Right ventricle myocardium superior (tissue), 1 donor: ENCODE results near the gene PLEKHA1. TPM values are rescaled to one million over a fixed set of nuclear protein-coding genes. Genes with fewer than 3 reads are reported as not detected.

Experiments used
- ATAC-seq: fragments of 200-7000 bp; cut with Tn5 transposase; one replicate; pipeline ENCODE4 v1.9.1; 2020; ENCODE audit warnings: mild to moderate bottlenecking; ENCODE audit not compliant: poor library complexity
- DNase-seq: peaks from one replicate; pipeline ENCODE4 v3.0.0-alpha.2; 2020
- intact Hi-C: fragments of 100-400 bp; cut with DNase I; formaldehyde crosslinking; loops from one replicate; pipeline ENCODE4 v1.11.2; 2022
- total RNA-seq: library from RNA; stranded (reverse); fragmentation: NEBNext Ultra II Directional; extraction: Animal tissue kit (Norgen Biotek cat#: 25700); gene quantifications from one replicate; pipeline ENCODE4 v1.2.1, GENCODE V29; 2021
- donor health status: DM: no; HTN: yes; CAD: no; lungs with severe emphysema.

PLEKHA1 gene
- total RNA-seq, 1 donor from 2014 or later = 74.4 TPM

DNA sequence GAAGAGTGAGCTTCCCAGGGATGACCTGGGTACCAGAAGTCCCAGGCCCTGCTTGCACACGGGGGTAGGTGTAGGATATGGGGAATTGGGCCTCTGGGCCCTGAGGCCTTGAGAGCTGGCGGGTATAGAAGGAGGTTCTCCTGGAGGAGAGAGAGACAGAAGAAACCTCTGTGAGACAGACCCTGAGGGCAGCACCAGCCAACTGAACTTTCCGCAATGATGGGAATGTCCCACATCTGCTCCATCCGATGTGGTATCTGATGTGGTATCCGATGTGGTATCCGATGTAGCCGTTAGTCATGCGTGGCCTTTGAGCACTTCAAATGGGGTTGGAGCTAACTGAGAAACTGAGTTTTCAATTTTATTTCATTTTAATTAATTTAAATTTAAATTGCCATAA is 30.6 kb upstream of the PLEKHA1 start:
- ATAC-seq (no peak), DNase-seq (no peak)
- intact Hi-C loops = loop anchor here (5.0 kb wide), 1 partner anchor 88 kb away; no protein-coding TSS in a partner anchor

DNA sequence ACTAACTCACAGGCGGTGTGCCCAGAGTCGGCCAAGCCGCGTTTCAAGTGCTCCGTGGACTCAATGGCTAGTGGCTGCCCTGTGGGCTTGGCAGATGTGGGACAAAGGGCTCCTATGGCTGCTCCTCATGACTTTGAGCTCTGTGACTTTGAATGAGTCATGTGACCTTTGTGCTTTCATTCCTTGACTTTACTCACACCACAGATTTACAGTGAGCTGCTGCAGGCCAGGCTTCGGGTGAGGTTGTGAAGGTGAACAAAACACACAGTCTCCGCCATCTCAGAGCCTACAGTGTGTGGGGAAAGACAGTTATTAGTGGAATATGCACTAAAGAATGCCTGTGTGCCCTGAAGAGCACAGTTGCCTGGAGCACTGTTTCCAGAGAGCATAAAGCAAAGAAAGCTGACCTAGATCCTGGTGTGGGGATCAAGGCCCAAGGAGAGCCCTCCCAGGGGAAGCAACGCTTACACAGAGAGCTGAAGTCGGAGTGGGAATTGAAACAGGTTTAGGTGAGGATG is 29.7 kb upstream of the PLEKHA1 start:
- ATAC-seq = peak; percentile 16

DNA sequence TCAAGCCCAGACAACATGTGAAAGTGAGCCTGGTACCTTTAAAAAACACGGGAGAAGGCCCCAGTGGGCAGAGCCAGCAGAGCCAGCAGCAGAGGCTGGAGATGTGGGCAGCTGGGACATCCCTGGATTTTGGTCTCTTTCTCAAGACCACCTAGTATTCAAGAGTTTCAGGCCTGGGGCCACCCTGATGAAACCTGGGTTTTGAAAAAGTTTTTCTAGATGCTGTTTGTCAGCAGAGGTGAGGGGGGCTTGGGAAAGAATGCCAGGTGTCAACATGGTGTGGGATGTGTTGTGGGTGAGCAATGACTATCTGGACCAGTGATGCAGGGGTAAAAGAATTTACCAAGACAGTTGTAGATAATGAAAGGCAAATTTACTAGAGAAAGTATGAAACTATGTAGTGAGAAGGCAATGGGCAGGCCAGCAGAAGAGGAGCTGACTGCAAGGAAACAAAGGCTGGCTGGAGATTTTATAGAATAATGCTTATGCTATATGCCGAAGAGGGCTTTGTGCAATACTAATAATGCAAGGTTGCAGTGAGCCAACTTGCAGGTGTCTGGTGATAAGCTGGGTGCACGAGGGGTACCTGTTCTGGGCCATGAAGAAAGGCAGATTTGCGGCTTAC is 28.1 kb upstream of the PLEKHA1 start:
- intact Hi-C loops = no loop called here
- DNase-seq = no peak
- ATAC-seq = no peak

More for the DNA sequence above, 29.7 kb upstream of the PLEKHA1 start:
- intact Hi-C loops = loop anchor here (5.0 kb wide), 1 partner anchor 88 kb away; no protein-coding TSS in a partner anchor
- no peak for DNase-seq

DNA sequence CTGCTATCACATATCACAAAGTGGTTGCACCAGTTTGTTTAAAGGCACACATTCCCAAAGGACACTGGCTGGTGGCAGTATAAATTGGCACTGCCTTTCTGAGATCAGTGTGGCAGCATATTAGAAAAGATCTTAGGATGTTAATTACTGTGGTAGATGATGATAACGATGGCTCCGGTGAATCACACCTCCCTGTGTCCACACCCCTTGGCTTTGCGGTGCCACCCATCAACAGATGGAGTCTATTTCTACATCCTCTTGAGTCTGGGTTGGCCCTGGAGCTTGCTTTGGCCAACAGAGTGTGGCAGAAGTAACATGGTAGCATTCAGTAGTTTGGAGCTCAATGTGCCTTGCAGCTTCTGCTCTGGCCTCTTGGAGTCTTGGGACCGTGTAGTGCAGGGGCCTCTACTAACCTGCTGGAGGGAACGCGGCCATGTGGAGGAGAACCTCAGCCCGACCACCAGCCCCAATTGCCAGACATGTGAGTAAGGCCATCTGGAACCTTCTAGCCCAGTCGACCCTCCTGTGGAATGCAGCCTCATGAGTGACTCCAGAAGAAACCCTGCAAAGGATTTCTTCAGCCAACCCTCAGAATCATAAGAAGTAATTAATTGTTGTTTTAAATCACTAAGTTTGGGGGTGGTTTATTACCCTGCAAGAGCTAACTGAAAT is 27.2 kb upstream of the PLEKHA1 start:
- DNase-seq (no peak), ATAC-seq (no peak)
- intact Hi-C loops = no loop called here

DNA sequence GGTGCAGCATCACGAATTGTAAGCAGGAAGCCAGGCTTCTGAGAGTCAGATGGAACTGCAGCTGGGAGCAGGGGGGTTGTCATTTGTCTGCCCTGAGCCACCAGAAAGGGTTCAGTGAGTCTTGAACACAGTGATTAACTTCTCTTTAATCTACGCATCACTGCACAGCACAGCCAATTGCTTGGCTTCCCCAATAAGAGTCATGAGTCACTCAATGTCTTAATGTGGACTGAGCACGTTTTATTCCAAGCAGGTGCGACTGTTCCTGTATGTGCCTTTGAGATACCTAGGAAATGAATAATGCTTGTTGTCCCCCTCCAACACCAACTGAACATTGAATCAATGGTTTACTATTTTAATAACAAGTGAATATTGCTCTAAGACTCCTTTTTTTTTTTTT is 26.0 kb upstream of the PLEKHA1 start:
- ATAC-seq = no peak
- intact Hi-C loops = no loop called here
- DNase-seq = no peak

DNA sequence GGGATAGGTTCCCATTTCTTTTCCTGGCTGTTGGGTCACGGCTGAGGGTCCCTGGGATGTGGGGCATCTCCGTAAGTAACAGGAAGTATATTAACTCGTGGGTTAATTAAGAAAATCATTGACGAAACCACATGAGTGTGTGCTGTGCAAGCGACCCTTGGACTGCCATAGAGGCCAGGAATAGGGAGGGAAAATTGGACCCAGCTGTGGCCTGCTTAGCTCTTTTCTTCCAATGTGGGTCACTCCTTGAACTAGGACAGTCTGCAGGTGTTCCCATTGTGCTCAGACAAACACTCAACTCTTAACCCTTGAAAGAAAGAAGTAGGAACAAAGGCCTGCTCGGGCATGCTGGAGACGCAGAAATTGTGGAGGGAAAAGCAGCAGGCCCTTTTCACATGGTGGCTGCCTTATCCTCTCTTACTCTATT is 25.6 kb upstream of the PLEKHA1 start:
- no peak for DNase-seq
- no peak for ATAC-seq
- intact Hi-C loops = no loop called here

DNA sequence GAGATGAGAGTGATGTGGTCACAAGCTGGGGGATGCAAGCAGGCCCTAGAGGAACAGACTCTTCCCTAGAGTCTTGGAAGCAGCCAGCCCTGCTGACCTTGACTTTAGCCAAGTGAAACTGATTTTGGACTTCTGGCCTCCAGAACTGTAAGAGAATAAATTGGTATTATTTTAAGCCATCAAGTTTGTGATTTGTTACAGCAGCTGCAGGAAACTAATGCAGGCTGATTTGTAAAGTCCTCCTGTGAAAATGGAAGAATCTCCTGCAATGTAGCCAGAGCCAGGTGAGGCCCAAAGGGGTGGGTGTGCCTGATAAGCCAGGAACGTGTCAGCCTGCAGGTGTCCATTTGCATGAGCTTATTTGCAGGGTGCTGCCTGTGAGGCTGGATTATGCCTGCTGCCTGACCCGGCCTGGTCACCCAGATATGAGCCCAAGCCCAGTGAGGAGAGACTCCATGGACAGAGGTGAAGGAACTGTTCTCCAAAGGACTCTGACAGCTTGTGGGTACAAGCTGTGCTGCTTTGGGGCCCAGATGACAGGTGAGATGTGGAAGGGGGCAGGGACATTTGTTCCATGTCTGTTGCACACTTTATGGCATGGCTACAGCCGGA is 24.6 kb upstream of the PLEKHA1 start:
- intact Hi-C loops = no loop called here

DNA sequence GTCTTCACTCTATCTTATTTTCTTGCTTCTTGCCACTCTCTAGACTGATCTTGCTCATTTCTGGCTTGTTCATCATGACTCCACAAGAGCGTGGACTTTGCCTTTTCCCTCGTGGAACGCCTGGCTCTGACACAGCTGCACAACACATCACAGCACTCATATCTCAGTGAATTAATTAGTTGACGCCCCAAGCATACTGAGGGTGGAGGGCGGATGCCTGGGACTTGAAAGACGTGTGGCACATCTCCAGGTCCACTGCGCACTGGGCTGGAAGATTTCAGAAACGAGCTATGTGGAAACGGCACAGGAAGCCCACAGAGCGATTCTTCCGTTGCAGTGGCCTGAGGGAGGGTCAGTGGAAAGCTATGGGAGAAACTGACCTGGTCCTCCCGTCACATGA is 23.6 kb upstream of the PLEKHA1 start:
- intact Hi-C loops = no loop called here
- no peak for DNase-seq
- ATAC-seq = no peak

More for the DNA sequence above, 24.6 kb upstream of the PLEKHA1 start:
- ATAC-seq (no peak), DNase-seq (no peak)

DNA sequence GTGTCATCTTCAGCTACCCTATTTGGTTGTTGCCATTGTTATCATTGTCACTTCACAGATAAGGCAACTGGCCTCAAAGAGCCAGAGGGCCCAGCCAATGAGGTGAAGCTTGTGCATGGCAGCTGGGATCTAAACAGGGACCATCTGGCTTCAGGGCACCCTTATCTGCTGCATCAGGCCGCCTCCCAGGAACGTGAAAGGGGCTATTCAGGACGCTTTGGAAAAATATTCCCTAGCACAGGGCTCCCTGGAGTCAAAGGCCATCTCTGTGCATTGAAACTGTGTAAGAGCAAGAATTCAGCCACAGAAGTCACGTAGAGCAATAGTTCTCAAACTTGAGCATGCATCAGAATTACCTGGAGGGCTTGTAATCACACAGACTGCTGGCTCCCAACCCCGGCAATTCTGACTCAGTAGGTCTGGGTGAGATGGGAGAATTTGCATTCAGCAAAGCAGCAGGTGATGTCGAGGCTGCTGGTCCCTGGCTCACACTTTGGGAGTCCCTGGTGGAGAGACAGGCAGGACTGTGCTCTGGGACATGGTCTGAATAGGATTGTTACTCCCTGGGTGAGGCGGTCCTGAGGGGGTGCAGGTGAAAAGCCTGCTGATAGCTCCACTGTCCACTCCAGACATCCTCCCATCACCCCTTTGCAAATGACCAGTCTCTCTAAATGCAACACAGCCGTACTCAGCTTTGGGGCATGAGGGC is 21.5 kb upstream of the PLEKHA1 start:
- DNase-seq (no peak), ATAC-seq (no peak)
- intact Hi-C loops = no loop called here

DNA sequence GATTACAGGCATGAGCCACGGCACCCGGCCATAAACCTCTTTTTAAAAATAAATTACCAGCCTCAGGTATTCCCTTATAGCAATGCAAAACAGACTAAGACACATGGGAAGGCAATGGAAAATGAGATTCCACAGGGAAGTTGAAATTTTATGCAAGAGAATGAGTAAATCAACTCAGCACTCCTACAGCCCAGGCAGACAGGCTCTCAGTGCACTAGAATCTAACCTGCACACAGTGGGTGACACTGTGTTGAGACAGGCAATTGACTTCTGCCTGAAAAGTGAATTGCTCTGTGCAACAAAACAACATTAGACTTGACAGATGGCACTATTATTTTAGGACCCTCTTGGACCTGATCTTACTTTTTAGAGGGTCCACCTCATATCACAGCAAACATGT is 20.1 kb upstream of the PLEKHA1 start:
- ATAC-seq = no peak
- intact Hi-C loops = no loop called here

DNA sequence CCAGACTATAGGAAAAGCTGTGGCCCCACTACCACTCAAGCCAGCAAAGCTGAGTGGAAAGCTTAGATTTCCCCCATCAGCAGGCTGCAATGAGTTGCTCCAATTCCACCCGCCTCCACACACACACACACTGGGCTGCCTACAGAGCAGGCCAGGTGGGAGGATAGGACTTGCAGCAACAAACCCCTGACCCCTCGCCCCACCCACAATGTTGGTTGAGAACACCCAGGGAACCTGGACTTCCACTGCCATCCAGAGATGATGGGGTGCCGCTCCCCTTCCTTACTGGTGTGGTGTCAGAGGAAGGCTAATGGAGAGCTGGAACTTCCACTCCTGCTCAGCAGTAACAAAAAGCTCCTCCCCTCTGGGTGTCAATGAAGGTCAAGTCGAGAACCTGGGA is 16.8 kb upstream of the PLEKHA1 start:
- intact Hi-C loops = no loop called here
- DNase-seq (no peak), ATAC-seq (no peak)

More for the DNA sequence above, 20.1 kb upstream of the PLEKHA1 start:
- no peak for DNase-seq

DNA sequence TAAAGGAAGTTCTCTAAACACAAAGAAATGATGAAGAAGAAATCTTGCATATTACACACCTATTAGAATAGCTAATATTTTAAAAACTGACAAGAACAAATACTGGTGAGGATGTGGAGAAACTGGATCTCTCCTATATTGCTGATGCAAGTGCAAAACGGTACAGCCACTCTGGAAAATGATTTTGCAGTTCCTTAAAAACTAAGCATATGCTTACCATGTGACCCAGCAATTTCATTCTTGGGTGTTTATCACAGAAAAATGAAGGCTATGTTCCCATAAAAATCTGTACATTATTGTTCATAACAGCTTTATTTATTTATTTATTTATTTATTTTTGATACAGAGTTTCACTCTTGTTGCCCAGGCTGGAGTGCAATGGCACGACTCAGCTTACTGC is 14.9 kb upstream of the PLEKHA1 start:
- DNase-seq (no peak), ATAC-seq (no peak)
- intact Hi-C loops = no loop called here

DNA sequence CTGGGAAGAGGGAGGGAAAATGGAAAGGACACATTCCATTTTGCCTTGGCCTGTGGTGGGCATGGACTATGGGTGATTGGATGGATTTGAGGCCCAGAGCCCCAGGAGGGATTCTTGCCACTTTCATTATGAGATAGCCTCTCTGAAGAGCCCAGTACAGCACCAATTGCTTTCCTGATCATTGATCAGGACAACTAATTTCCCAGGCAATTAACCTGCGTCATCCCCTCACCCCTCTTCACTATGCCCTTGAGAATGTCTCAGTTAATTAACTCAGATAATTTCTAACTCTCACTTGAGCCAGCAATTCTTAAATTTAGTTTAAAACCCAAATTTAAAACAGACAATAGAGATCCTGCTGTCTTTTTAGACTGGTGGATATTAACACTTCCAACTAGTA is 13.5 kb upstream of the PLEKHA1 start:
- intact Hi-C loops = no loop called here

DNA sequence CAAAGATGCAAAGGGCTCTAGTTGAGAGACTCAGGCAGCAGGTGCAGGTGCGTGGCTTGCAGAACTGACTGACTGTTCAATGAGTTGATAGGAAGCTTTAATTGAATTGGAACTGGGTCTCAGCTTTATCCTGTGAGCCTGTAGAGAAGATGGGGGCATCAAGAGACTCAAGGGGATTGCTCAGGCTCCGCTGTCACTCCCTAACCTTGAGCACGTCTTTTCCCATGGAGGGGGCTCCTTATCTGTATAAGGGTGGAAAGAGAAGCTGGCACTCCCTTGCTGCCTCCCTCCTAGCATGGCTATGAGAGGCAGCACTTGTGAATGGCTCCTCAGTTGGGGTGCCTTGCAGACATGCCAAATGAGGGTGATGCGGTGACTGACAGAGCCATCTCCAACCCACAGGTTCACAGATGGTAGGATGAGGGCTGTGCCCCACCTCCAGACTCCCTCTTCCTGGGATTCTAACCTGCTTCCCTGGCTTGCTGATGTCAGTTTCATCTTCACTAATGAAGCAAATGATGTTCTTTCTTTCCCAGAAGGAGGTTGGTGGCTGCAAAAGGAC is 12.4 kb upstream of the PLEKHA1 start:
- no peak for DNase-seq
- no peak for ATAC-seq
- intact Hi-C loops = no loop called here

More for the DNA sequence above, 13.5 kb upstream of the PLEKHA1 start:
- DNase-seq (no peak), ATAC-seq (no peak)

DNA sequence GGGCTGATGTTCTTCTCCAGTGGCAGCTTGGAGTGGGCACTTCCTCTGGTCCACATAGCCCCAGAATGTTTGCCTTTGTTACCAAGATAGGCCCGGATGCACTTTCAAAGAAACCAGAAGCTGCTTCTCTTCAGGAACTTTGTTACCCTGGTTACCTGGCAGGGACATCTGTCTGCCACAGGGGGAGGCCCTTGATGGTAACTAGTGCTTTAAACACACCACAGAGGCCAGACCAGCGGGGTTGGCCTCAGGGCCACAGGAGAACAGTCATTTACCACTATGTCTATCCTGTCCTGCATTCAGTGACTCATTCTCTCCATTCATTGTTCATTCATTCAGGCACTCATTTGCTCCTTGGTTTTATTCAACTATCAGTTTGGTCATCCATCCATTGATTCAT is 11.9 kb upstream of the PLEKHA1 start:
- no peak for ATAC-seq
- intact Hi-C loops = no loop called here
- no peak for DNase-seq

DNA sequence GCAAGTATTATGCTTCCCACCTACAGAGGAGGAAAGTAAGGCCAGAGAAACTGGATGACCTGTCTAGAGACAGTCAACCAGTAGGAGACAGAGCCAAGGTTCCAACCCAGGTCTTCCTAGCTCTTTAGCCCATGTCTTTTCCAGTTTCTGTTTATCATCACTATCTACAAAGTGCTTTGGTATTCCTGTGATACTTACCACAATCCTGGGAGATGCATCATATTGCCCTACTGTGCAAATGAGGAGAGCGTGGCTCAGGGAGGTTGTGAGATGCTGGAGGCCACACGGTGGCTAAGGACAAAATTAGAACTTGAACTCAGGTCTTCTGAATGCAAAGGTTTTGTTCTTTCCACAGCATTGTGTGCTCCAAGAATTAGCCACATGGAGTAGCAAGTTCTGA is 11.2 kb upstream of the PLEKHA1 start:
- ATAC-seq = no peak
- intact Hi-C loops = no loop called here
- DNase-seq = no peak

DNA sequence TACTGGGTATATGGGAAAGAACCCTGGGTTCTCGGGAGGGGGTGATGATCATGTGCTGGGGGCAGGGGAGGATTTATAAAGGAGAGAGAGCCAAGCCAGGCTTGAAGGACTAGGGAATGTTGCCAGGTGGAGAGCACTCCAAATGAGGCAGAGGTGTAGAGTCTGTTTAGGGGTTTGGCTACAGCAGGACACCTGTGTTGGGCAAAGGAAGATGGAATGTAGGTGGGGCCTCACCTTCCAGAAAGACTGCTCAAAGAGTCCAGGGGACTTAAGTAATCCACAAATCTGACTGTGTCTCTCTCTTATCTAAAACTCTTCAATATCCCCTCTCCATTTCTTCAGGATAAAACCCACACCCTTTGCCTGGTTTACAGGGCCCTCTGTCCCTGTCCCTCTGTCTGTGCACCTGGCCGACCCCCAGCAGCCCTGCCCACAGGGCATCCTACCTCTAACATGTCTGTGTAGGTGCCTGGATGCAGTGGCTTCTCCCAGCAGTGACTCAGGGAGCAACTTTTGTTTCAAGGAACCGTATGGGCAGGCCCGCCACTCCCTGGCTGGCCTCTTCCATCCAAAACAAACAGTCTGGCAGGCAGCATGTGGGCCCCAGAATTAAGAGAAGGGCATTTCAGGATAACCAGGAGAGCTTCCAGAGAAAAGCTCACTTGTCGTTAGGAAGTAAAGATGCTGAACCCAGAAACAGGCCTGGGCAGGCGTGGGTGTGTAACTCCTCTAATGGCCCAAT is 10.6 kb upstream of the PLEKHA1 start:
- DNase-seq (no peak), ATAC-seq (peak; percentile 40)
- intact Hi-C loops = no loop called here

DNA sequence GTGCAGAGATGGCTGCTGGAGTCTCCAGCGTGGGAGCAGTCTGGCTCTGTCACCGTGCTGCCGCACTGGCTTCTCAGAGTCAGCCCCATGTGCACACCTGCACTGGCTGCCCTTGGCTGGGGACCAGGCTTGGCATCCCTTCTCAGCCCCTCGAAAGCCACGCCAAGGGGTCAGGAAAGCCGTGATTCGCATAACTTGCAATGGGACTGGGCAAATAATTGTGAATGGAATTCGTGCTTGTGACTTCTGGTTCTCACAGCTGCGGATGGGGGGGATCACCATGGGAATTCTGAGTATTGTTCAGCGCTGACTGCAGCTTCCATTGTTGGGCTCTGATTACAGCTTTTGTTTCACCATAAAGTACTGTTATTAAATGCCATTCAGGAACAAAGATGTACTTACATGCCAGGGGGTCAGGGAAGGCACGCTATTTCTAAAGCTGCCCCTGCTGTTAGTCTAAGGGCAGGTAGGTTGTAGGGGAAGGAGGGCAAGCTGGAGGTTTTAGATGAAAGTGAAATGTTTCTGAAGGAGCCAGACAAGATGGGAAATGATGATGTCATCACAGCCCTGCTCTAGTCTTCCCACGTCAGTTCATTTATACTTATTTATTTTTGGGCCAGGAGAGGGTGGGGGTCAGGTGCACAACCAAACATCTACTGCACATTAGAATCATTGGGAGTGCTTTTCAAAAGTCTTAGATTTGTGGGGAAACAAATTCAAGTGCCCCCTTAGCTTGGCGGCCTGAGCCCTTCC is 5.8 kb upstream of the PLEKHA1 start:
- ATAC-seq (no peak), DNase-seq (no peak)

More for the DNA sequence above, 5.8 kb upstream of the PLEKHA1 start:
- intact Hi-C loops = no loop called here
